ENCODE data around the gene DOCK6.

The DOCK6 gene

DNA sequence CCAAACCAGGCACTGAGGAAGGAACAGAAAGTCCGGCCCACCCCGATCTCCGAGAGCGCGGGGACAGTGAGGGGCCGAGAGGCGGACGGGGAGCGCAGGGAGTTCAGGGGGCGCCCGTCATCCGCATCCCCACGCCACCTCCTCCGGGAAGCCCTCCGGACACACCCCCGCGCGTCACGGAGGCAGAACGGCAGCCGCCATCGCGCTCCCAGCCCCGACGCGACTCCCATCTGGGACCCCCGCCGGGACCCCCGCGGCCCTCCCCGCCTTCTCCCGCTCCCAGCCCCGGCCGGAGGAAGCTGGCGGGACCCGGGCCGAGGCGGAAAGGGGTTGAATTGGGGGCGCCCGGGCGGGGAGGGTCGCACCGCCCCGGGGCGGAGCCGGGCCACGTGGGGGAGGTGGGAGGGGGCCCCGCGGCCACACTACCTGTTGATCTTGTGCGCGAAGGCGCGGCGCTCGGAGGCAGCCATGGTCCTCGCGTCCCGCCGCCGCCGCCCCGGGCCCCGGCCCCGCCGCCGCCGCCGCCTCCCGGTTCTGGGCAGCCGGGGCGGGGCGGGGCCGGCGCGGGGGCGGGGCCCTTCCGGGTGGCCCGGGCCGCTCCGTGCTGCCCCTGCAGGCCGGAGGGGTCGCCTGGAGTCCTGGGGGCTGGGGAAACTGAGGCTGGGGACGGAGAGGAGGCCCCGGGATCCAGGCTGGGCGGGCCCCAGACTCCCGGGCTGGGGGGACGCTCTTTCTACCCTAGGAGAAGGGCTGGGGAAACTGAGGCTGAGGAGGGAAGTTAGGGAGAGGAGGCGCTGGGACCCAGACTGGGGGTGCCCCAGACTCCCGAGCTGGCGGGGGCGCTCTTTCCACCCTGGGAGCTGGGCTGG is at the start of gene DOCK6:
Gene DOCK6, minus strand, starts transcription at position 554 of the 869 bp plus-strand sequence. Its CDS starts 84 bp downstream, at position 470.
- DNase-seq = no peak

DNA sequence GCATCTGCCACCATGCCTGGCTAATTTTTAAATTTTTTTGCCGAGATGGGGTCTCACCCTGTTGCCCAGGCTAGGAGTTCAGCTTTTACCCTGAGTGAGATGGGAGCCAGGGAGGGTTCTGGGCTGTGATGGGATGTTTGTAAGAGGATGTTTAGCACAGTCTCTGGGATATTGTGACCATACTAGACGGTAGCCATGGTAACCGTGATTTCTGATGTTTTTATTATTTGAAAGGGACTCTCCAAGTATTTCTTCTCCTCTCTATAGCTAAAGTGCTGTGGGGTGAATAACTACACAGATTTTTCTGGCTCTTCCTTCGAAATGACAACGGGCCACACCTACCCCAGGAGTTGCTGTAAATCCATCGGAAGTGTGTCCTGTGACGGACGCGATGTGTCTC is 44.0 kb upstream of the DOCK6 start:
- no peak for DNase-seq

GRCh38 chr19:11304936-11305335 is 42.6 kb upstream of the DOCK6 start:
- no peak for DNase-seq

DNA sequence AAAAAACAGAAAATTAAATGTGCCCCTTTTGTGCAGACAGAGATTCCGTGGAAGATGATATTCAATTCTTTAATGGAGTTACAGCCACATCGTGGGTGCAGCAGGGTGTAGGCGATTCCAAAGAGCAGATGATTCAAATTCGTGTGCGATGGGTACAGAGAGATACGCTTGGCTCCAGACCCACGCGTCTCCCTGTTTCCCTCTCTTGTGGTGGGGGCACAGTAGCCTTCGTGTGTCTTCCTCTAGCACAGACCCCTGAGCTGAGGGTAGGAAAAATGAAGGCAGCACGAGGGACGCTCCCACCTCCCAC is 38.4 kb upstream of the DOCK6 start:
- no peak for DNase-seq

DNA sequence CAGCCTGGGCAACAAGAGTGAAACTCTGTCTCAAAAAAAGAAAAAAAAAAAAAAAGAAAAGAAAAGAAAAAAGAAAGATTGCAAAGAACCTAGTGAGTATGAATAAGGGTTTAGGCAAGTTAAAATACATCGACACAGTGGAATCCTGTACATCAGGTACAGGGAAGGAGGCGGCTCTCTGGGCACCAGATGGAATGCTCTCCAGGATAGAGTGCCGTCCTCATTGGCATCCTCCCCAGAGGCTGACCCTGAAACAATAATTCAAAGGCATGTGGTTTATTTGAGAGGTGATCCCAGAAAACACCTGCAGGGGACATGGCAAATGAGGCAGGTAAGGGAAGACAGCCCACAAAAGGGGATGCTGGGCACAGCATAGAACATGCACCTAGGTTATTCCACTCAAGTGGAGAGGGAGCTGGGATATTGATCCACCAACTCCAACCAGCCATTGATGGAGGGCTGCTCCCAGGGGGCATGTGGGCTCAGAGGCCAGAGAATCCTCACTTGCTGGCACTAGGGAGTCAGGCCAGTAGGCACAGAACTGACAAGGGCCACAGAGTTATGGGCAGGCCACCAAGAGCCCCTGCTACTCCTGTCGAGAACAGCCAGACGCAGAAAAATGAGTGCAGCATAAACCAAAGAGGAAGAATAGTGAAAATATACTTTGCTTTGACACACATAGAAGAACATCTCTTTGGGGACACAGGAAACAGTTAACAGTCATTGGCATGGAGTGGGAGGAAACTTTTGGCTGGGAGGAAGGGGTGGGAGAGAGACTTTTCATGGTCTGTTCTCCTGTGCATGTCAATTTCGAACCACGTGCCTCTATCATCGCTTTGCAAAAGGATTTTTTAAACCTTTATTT is 37.9 kb upstream of the DOCK6 start:
- DNase-seq = no peak

DNA sequence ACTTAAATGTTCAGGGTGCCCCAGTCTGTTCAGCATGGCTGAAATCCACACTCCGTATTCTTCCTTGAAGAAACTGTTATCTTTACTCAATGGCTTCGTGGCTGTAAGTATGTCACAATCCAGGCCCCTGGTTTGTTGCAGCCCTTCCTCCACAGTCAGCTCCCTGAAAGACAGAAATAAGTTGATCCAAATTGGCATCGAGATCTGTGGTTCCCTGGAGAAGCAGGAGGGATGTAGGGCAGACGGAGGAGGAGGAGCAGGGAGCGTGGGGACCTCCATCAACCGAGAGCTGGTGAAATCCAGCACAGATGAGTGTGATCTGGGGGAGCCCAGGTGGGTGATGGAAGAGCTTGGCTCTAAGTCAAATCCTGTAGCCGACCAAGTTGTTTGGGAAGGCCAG is 33.9 kb upstream of the DOCK6 start:
- no peak for DNase-seq

GRCh38 chr19:11295665-11296245 is 33.4 kb upstream of the DOCK6 start, which contains the start of gene TSPAN16:
TSPAN16 (plus strand) TSS chr19:11296160; CDS start chr19:11296298, 138 bp downstream.
- no peak for DNase-seq

- DNase-seq = no peak
These were observed 32.9 kb upstream of the DOCK6 start for GRCh38 chr19:11295180-11295579.

DNA sequence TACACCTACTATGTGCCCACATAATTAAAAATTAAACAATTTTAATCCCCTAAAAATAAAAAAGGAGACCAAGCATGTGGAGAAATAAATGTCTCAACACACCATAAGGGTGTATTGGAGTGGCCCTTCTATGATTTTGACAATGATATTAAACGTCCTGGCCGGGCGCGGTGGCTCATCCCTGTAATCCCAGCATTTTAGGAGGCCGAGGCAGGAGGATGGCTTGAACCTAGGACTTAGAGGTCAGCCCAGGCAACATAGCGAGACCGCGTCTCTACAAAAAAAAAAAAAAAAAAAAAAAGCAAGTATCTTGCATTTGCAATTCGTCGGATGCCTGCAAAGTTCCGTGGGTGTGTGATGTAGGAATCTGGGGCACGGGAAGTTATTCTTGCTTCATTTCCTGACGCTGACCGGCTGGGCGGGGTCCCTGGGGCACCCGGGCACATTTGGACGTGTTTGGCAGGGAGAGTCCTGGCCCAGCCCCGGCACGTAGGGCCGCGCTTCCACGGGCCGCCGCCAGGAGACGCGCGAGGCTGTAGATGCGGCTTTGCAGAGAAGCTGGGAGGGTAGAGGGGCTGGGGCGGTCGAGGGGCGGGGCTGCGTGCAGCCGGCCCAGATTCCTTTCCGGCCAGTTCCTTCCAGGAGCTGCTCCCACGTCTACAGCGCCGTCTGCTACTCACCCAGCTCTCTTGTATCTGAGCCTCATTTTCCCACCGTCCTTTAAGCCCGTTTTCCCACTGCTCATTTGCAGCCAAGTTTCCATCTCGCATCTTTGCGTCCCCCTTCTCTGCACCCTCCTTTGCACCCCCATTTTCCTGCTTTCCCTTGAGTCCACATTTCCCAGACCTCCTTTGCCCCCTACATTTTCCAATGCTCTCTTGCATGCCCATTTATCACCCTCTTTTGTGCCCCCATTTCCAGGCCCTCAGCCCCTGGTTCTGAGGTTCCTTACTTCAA is 31.4 kb upstream of the DOCK6 start:
- peak; percentile 81 for DNase-seq

GRCh38 chr19:11291991-11292390 is 29.7 kb upstream of the DOCK6 start:
- DNase-seq = no peak

GRCh38 chr19:11291415-11291814 is 29.1 kb upstream of the DOCK6 start:
- no peak for DNase-seq

- no peak for DNase-seq
These were observed 27.9 kb upstream of the DOCK6 start for GRCh38 chr19:11290256-11290655.

GRCh38 chr19:11288349-11288748 is 26.0 kb upstream of the DOCK6 start:
- no peak for DNase-seq

GRCh38 chr19:11286312-11286974 is 24.1 kb upstream of the DOCK6 start:
- DNase-seq = no peak

DNA sequence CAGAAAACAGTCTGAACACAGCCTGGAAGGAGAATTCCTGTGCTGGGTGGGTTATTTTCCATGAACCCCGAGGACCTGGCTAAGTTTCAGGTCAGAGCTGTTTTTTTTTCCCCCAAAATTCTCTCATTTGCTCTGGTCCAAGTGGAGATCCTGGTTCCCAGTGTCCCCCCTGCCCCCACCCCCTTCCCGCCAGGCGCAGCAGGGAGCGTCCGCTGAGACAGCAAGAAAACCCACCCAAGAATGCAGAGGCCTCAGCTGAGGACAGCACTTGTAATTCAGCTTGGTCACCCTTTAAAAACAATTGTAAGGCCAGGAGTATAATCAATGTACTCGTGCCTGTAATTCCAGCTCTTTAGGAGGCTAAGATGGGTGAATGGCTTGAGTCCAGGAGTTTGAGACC is 22.2 kb upstream of the DOCK6 start:
- DNase-seq = no peak

DNA sequence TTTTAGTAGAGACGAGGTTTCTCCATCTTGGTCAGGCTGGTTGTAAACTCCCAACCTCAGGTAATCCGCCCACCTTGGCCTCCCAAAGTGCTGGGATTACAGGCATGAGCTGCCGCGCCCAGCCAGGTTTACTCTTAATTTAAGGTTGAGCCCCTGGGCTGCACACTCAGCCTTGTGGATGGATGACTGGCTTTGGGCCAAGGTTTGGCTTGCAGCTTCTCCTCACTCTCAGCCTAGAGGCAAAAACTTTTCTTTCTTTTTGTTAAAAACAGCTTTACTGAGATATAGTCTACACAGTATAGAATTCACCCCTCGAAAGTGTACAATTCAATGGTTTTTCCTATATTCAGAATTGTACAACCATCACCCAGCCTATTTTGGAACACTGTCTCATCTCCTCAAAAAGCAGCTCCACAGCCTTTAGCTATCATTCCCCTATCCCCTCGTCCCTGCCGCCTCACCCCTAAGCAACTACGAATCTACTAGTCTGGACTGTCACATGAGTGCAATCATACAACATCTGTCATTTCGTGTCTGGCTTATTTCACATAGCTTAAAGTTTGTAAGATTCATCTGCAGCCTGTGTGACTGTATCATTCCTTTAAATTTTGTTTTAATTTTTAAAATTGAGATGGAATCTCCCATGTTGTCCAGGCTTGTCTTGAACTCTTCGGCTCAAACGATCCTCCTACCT is 19.2 kb upstream of the DOCK6 start:
- no peak for DNase-seq

- no peak for DNase-seq
These were observed 17.3 kb upstream of the DOCK6 start for GRCh38 chr19:11279505-11280236.

DNA sequence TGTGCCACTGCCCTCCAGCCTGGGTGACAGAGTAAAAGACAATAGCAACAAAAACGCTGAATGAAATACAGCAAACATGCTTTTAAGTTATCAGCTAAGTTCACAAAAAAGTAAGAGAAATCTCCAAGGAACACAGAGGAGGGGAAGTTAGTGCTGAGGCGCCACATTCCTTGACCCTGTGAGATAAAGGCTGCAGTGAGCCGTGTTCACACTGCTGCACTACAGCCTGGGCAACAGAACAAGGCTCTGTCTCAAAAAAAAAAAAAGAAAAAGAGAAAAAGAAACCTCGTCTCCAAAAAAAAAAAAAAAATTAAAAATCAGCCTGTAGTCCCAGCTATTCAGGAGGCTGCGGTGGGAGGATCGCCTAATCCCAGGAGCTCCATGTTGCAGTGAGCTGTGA is 16.3 kb upstream of the DOCK6 start:
- no peak for DNase-seq

- no peak for DNase-seq
These were observed 12.3 kb upstream of the DOCK6 start for GRCh38 chr19:11274533-11275086.

DNA sequence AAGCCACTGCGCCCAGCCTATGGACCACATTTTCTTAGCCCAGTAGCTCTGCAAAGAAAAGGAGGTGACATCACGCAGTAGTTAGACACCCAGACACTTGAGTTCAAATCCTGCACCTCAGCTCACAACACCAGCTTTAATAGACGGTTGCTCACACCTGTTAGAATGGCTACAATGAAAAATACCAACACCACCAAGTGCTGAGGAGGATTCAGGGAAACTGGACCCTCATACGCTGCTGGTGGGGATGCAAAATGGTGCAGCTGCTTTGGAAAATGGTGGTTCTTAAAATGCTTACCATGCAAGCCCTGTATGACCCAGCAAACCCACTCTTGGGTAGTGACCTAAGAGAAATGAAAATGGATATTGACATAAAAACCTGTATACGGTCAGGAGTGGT is 11.7 kb upstream of the DOCK6 start:
- no peak for DNase-seq

Data from NCI-H1105 (cell line).